ENCODE measurements around the gene AOPEP. TPM values are rescaled to one million over a fixed set of nuclear protein-coding genes. Genes with fewer than 3 reads are reported as not detected.

The AOPEP gene
- total RNA-seq, 1 experiment from 2014 or later: 36.4 TPM

DNA sequence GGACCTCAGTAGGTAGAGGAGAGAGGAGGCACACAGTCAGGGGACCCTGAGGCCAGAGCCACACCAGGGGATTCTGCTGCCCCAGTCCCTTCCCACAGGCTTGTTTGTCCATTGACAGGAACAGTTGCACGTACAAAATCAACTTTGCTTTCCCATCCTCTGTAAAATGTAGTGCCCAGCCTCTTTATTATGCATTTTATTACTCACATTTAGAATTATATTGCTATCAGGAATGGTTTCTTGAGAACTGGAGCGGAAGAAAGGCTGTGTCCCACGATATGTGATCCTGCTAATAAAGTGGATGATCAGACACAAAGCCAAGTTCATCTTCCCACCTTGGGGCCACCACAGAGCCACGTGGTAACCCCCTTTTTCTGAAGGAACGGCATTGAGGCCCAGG lies 313.6 kb downstream of the AOPEP start:
- H3K9me3 ChIP-seq (ENCODE audit: control insufficient read depth, insufficient read depth, low read depth, low read length): no peaks in the 10 kb centered on the region
- DNase-seq (ENCODE audit: low read depth, low spot score) (no peak), ATAC-seq (no peak)
- ChIA-PET POLR2A (no interaction called here), CTCF (no interaction called here)
- H3K27ac ChIP-seq (ENCODE audit: low read length): peak overlapping the region; percentile 17; the same call in 1 of the 2 replicates
- intact Hi-C loops (cut with micrococcal nuclease; ENCODE audit: unreplicated experiment) (loop anchor here (10.0 kb wide), 1 partner anchor 255 kb away; no protein-coding TSS in a partner anchor), in situ Hi-C loops (cut with HindIII; ENCODE audit: low pct_unique_long_range_greater_than_20kb, low sequenced_read_pairs) (no loop called here)
- H3K4me1 ChIP-seq (ENCODE audit: control insufficient read depth, insufficient read depth, low read length): peaks cover 49% of the 10 kb centered on the region
- no peak for TF ChIP-seq POLR2AphosphoS5 (IDR thresholded peaks at IDR 0.05; ENCODE audit: low read depth, low read length)
- TF ChIP-seq, protein P1, sequence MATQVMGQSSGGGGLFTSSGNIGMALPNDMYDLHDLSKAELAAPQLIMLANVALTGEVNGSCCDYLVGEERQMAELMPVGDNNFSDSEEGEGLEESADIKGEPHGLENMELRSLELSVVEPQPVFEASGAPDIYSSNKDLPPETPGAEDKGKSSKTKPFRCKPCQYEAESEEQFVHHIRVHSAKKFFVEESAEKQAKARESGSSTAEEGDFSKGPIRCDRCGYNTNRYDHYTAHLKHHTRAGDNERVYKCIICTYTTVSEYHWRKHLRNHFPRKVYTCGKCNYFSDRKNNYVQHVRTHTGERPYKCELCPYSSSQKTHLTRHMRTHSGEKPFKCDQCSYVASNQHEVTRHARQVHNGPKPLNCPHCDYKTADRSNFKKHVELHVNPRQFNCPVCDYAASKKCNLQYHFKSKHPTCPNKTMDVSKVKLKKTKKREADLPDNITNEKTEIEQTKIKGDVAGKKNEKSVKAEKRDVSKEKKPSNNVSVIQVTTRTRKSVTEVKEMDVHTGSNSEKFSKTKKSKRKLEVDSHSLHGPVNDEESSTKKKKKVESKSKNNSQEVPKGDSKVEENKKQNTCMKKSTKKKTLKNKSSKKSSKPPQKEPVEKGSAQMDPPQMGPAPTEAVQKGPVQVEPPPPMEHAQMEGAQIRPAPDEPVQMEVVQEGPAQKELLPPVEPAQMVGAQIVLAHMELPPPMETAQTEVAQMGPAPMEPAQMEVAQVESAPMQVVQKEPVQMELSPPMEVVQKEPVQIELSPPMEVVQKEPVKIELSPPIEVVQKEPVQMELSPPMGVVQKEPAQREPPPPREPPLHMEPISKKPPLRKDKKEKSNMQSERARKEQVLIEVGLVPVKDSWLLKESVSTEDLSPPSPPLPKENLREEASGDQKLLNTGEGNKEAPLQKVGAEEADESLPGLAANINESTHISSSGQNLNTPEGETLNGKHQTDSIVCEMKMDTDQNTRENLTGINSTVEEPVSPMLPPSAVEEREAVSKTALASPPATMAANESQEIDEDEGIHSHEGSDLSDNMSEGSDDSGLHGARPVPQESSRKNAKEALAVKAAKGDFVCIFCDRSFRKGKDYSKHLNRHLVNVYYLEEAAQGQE (IDR thresholded peaks at IDR 0.05; ENCODE audit: insufficient read depth in 1 of 2, low read depth in 2 of 2, low read length in 1 of 2): no peak
- no peak for TF ChIP-seq TCF7L2 (IDR thresholded peaks at IDR 0.05; ENCODE audit: low read depth, low read length)
- no peak for TF ChIP-seq CTCF (IDR thresholded peaks at IDR 0.05)
- TF ChIP-seq SIN3A (IDR thresholded peaks at IDR 0.05; ENCODE audit: borderline replicate concordance, insufficient read depth, low read depth, low read length): no peak
- BruUV-seq (replicated peaks): no TSS peak
- H3K4me3 ChIP-seq (ENCODE audit: low read depth in 2 of 2, low read length in 2 of 2): no peak overlapping the region
- peaks cover 7% of the 10 kb centered on the region for H3K36me3 ChIP-seq (ENCODE audit: control insufficient read depth, insufficient read depth, low read length)
- H3K27me3 ChIP-seq (ENCODE audit: control insufficient read depth, insufficient read depth, low read length): no peaks in the 10 kb centered on the region

- POLR2A ChIA-PET: no interaction called here
- TF ChIP-seq CTCF (IDR thresholded peaks at IDR 0.05) (no peak), SIN3A (IDR thresholded peaks at IDR 0.05; ENCODE audit: borderline replicate concordance, insufficient read depth, low read depth, low read length) (no peak), TCF7L2 (IDR thresholded peaks at IDR 0.05; ENCODE audit: low read depth, low read length) (no peak), POLR2AphosphoS5 (IDR thresholded peaks at IDR 0.05; ENCODE audit: low read depth, low read length) (no peak)
- TF ChIP-seq, protein P1 (IDR thresholded peaks at IDR 0.05; ENCODE audit: insufficient read depth in 1 of 2, low read depth in 2 of 2, low read length in 1 of 2): no peak
- CTCF ChIA-PET: no interaction called here
- DNase-seq (ENCODE audit: low read depth, low spot score) (no peak), ATAC-seq (no peak)
- H3K36me3 ChIP-seq (ENCODE audit: control insufficient read depth, insufficient read depth, low read length): no peaks in the 10 kb centered on the region
- H3K4me3 ChIP-seq (ENCODE audit: low read depth in 2 of 2, low read length in 2 of 2): no peak overlapping the region
- H3K9me3 ChIP-seq (ENCODE audit: control insufficient read depth, insufficient read depth, low read depth, low read length): no peaks in the 10 kb centered on the region
- intact Hi-C loops (cut with micrococcal nuclease; ENCODE audit: unreplicated experiment): loop anchor here (10.0 kb wide), 1 partner anchor 259 kb away; no protein-coding TSS in a partner anchor
- peak overlapping the region; percentile 89 for H3K27ac ChIP-seq (ENCODE audit: low read length)
- H3K27me3 ChIP-seq (ENCODE audit: control insufficient read depth, insufficient read depth, low read length): no peaks in the 10 kb centered on the region
- in situ Hi-C loops (cut with HindIII; ENCODE audit: low pct_unique_long_range_greater_than_20kb, low sequenced_read_pairs): no loop called here
- peaks cover 51% of the 10 kb centered on the region for H3K4me1 ChIP-seq (ENCODE audit: control insufficient read depth, insufficient read depth, low read length)
- no TSS peak for BruUV-seq (replicated peaks)
These were observed 317.3 kb downstream of the AOPEP start for GRCh38 chr9:95043826-95044225.

Measured in Panc1 (cell line).